Lung (tissue), 12 donors: ENCODE measurements around the gene COL25A1. TPM values are rescaled to one million over a fixed set of nuclear protein-coding genes. Genes with fewer than 3 reads are reported as not detected.

Experiments
- ATAC-seq: fragments of 200-7000 bp; cut with Tn5 transposase; one replicate; pipeline ENCODE4 v1.9.1; 2020; ENCODE audit warnings: moderate number of reproducible peaks; ENCODE audit not compliant: insufficient read depth, low FRiP score
- DNase-seq, 3 donors: peaks; one replicate each; pipeline ENCODE4 v3.0.0-alpha.2; 2013 to 2017
- H3K27ac ChIP-seq, 2 donors: one replicate each; pipeline ENCODE4 v1.5.1; 2013; ENCODE audit warnings: mild to moderate bottlenecking in 2 of 2, moderate library complexity in 2 of 2, control low read depth in 1 of 2, inconsistent platforms in 1 of 2, low read depth in 1 of 2, low read length in 1 of 2
- H3K27me3 ChIP-seq, 3 donors: one replicate each; pipeline ENCODE4 v1.5.1; 2013; ENCODE audit warnings: low read length in 2 of 3; ENCODE audit not compliant: control insufficient read depth in 3 of 3, insufficient read depth in 3 of 3
- H3K36me3 ChIP-seq, 4 donors: one replicate each; pipeline ENCODE4 v1.5.1; 2013; ENCODE audit warnings: low read length in 4 of 4, mild to moderate bottlenecking in 1 of 4, moderate library complexity in 1 of 4; ENCODE audit not compliant: control insufficient read depth in 4 of 4, insufficient read depth in 4 of 4
- H3K4me1 ChIP-seq, 5 donors: one replicate each; pipeline ENCODE4 v1.5.1; 2013; ENCODE audit warnings: low read length in 5 of 5, mild to moderate bottlenecking in 2 of 5, moderate library complexity in 1 of 5; ENCODE audit not compliant: control insufficient read depth in 5 of 5, insufficient read depth in 5 of 5
- H3K4me3 ChIP-seq: one replicate; pipeline ENCODE4 v1.5.1; 2013; ENCODE audit warnings: mild to moderate bottlenecking, control low read depth, moderate library complexity
- H3K9ac ChIP-seq, 2 donors: one replicate each; pipeline ENCODE4 v1.5.1; 2013; ENCODE audit warnings: low read length in 2 of 2, control low read depth in 1 of 2; ENCODE audit not compliant: insufficient read depth in 1 of 2
- H3K9me3 ChIP-seq, 4 donors: one replicate each; pipeline ENCODE4 v1.5.1; 2013; ENCODE audit warnings: low read length in 3 of 4, mild to moderate bottlenecking in 1 of 4, moderate library complexity in 1 of 4; ENCODE audit not compliant: control insufficient read depth in 4 of 4, insufficient read depth in 3 of 4
- CTCF ChIP-seq: IDR thresholded peaks from 2 replicates; pipeline ENCODE4 v1.5.1; 2012; ENCODE audit warnings: mild to moderate bottlenecking; ENCODE audit errors: control extremely low read depth, extremely low read depth
- WGBS, 2 donors: extraction: QIAGEN DNeasy Blood & Tissue Kit; methylation state at CpG; one replicate each; pipeline ENCODE4 v1.1.7; 2013; 5-methylcytosine and 5-hydroxymethylcytosine counted together
- polyA plus RNA-seq, 2 donors: library from polyadenylated mRNA; stranded (reverse); fragments of 200-250 nt; gene quantifications; one replicate each; pipeline ENCODE4 v1.2.1, GENCODE V29; 2013
- total RNA-seq, 2 donors: library from RNA; depleted of rRNA in 1 of 2; stranded (reverse); fragments of >200 nt in 1 of 2; gene quantifications; one replicate each; pipeline ENCODE4 v1.2.1, GENCODE V29; 2014 to 2021
- donor health status: control.
- donor health status: control.
- donor health status: Bipolar disorder and iron deficiency.
- donor health status: healthy.
- donor health status: DM: yes; HTN: yes; CAD: no.

The COL25A1 gene
- total and polyA plus RNA-seq, 4 donors, result 0.06 to 3.5 (median 1.8) TPM

GRCh38 chr4:109065006-109065405 is 237.5 kb downstream of the COL25A1 start:
- Histone ChIP-seq H3K27ac (no peak overlapping the region), H3K36me3 (no peaks in the 10 kb centered on the region), H3K27me3 (peaks cover 0 to 3% (median 0%) of the 10 kb centered on the region in 3 donors), H3K4me1 (no peaks in the 10 kb centered on the region), H3K4me3 (no peak overlapping the region), H3K9ac (no peak overlapping the region), H3K9me3 (no peaks in the 10 kb centered on the region)
- ATAC-seq (no peak), DNase-seq (no peak)
- TF ChIP-seq CTCF, result no peak
- 81 to 89% methylated on average over 4 of the region's 4 CpGs for WGBS, 2 donors

GRCh38 chr4:109053257-109053656 is 249.2 kb downstream of the COL25A1 start:
- no peaks in the 10 kb centered on the region for H3K36me3 ChIP-seq
- DNase-seq (no peak), ATAC-seq (no peak)
- no peak overlapping the region for H3K9ac ChIP-seq
- H3K9me3 ChIP-seq, result no peaks in the 10 kb centered on the region
- H3K4me1 ChIP-seq, result no peaks in the 10 kb centered on the region
- H3K4me3 ChIP-seq, result no peak overlapping the region
- WGBS, 2 donors, result 75 to 85% methylated on average over 5 of the region's 5 CpGs
- no peak overlapping the region for H3K27ac ChIP-seq
- TF ChIP-seq CTCF, result no peak
- no peaks in the 10 kb centered on the region for H3K27me3 ChIP-seq

- no peaks in the 10 kb centered on the region for H3K27me3 ChIP-seq
- H3K9ac ChIP-seq, result no peak overlapping the region
- no peak overlapping the region for H3K27ac ChIP-seq
- no peaks in the 10 kb centered on the region for H3K9me3 ChIP-seq
- TF ChIP-seq CTCF, result no peak
- ATAC-seq (no peak), DNase-seq (no peak)
- H3K4me1 ChIP-seq, result no peaks in the 10 kb centered on the region
- 35 to 64% methylated on average over 1 of the region's 1 CpG for WGBS, 2 donors
- H3K4me3 ChIP-seq, result no peak overlapping the region
- no peaks in the 10 kb centered on the region for H3K36me3 ChIP-seq
Observed at GRCh38 chr4:109052821-109053220, 249.6 kb downstream of the COL25A1 start.

GRCh38 chr4:109051054-109051453 is 251.4 kb downstream of the COL25A1 start:
- H3K27me3 ChIP-seq, result no peaks in the 10 kb centered on the region
- no peak for ATAC-seq

More at GRCh38 chr4:109051054-109051453, 251.4 kb downstream of the COL25A1 start:
- Histone ChIP-seq H3K9ac (no peak overlapping the region), H3K9me3 (no peaks in the 10 kb centered on the region), H3K27ac (no peak overlapping the region), H3K4me1 (peaks cover 0 to 10% (median 0%) of the 10 kb centered on the region in 5 donors), H3K4me3 (no peak overlapping the region), H3K36me3 (no peaks in the 10 kb centered on the region)
- TF ChIP-seq CTCF, result no peak
- WGBS, 2 donors, result 58 to 75% methylated on average over 2 of the region's 2 CpGs
- no peak for DNase-seq
